ENCODE results near the gene ZC3H7A.
"Not testable (repeated sequence)": the region's sequence is repeated elsewhere in the genome, so short reads cannot be mapped to it uniquely, and the experiment has no call there.

ZC3H7A gene

GRCh38 chr16:11797166-11797956 is at the start of gene ZC3H7A:
Gene ZC3H7A (minus strand): TSS chr16:11797258. CDS start chr16:11782354, 14,904 bp downstream.
- peak; percentile 84 to 88 for DNase-seq (ENCODE audit: low read depth in 1 of 2, low spot score in 1 of 2)

DNA sequence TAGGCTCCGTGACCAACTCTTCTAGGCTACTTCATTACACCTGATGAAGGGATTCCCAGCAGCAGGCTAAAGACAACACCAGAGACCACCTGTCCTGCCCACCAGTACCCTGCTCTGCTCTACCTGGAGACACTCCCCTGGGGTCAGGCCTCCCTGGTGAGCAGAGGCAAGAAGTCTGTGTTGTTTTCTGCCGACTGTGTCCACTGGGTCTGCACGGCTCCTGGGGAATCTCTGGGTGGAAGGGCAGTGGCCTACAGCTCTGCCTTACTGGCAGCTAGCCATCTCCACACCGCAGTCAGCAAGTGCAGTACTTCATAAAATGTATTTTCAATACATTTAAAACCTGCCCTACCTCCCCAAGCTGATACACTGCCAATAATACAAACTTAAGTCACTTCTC is 47.4 kb upstream of the ZC3H7A start:
- DNase-seq (ENCODE audit: low read depth in 1 of 2, low spot score in 1 of 2) = no peak

GRCh38 chr16:11843861-11844260 is 46.8 kb upstream of the ZC3H7A start:
- no peak for DNase-seq (ENCODE audit: low read depth in 1 of 2, low spot score in 1 of 2)

DNA sequence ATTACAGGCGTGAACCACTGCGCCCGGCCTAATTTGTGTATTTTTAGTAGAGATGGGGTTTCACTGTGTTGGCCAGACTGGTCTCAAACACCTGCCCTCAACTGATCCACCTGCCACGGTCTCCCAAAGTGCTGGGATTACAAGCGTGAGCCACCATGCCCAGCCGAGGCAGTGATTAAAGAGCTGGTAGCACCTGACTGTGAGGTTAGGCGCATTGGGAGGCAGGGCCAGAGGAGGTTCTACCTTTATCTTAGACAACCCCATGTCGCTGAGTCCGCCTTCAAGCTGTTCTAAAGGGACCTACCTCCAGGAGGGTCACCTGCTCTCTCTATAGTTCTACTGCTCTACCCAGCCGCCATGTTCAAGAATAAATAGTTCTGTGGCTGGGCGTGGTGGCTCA is 46.1 kb upstream of the ZC3H7A start:
- no peak for DNase-seq (ENCODE audit: low read depth in 1 of 2, low spot score in 1 of 2)

- no peak for DNase-seq (ENCODE audit: low read depth in 1 of 2, low spot score in 1 of 2)
These were observed 44.0 kb upstream of the ZC3H7A start for GRCh38 chr16:11841026-11841425.

DNA sequence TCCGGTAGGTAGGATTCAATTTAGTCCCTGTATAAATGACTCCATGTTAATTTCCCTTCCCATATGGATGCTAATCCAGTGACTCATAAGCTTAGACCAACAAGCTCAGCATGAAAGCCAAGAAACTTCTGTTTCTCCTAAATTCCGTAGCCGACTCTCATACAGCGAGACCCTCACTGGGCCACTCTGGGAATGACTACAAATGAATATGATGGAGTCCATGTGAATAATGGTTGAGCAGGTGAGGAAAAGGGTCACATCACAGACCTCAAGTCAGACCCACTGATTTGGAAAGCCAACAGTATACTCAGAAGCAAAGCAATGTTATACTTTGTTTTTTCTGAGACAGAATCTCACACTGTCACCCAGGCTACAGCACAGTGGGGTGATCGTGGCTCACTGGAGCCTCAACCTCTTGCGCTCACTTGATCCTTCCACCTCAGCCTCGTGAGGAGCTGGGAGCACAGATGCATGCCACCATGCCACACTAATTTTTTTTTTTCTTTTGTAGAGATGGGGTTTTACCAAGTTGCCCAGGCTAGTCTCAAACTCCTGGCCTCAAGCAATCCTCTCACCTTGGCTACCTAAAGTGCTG is 39.7 kb upstream of the ZC3H7A start:
- DNase-seq (ENCODE audit: low read depth in 1 of 2, low spot score in 1 of 2) = no peak

DNA sequence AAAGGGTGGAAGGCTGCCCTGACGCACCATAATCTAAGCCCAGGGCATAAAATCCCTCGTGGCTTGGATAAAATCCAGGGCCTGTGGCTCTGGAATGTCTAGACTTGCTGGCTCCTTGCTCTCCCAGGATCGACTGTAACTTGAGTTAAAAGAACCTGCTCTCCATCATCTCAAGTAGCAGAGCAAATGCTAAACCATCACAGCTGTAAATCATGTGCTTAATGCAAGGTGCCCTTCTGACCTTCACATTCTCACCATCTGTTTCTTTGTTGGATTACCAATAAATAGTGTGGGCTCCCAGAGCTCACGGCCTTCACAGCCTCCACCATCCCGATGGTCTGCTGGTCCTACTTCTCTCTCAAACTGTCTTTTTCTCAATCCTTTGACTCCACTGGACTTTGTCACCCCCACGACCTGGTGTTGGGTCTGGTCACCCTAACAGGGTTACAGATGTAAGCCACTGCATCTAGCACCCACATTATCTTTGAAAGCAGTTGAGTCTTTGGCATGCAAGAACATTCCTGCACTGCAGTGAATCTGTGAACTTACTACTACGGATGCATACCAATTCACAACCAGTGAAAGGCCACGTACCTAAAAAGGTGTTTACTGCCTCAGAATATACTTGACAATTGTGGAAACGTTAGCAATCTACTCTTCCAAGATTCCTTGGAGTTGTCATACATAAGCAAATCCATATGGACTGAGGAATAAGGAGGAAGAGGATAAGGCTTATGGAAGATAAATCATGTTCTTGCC is 39.0 kb upstream of the ZC3H7A start:
- no peak for DNase-seq (ENCODE audit: low read depth in 1 of 2, low spot score in 1 of 2)

DNA sequence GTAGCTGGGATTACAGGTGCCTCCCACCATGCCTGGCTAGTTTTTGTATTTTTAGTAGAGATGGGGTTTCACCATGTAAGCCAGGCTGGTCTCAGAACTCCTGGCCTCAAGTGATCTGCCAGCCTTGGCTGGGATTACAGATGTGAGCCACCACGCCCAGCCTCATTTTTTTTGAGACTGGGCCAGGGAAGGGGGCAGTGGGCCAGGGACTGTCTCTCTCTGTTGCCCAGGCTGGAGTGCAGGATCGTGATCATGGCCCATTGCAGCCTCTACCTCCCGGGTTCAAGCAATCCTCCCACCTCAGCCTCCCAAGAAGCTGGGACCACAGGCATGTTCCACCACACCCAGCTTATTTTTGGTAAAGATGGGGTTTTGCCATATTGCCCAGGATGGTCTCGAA is 38.3 kb upstream of the ZC3H7A start:
- DNase-seq (ENCODE audit: low read depth in 1 of 2, low spot score in 1 of 2) = no peak

- no peak for DNase-seq (ENCODE audit: low read depth in 1 of 2, low spot score in 1 of 2)
These were observed 37.1 kb upstream of the ZC3H7A start for GRCh38 chr16:11833951-11834695.

DNA sequence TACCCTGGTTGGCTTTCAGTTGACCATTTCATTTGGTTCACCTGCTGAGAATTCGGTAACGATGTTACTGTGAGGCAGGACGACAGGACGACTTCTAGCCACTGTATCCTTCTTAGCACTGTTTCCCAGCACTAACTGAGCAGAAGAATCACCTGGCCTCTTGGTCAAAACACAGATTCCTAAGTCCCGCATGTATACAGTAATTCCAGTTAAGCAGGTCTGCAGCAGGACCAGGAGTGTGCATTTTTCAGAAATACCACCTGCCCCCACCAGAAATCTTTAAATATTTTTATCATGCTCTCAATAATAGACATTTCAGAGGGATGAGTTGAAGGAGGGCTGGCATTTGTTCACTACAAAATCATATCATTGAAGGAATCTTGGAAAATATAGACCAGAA is 31.6 kb upstream of the ZC3H7A start:
- DNase-seq (ENCODE audit: low read depth in 1 of 2, low spot score in 1 of 2) = no peak

GRCh38 chr16:11825520-11826165 is 28.6 kb upstream of the ZC3H7A start:
- DNase-seq (ENCODE audit: low read depth in 1 of 2, low spot score in 1 of 2) = not testable (repeated sequence)

- no peak for DNase-seq (ENCODE audit: low read depth in 1 of 2, low spot score in 1 of 2)
These were observed 27.3 kb upstream of the ZC3H7A start for GRCh38 chr16:11824362-11824761.

DNA sequence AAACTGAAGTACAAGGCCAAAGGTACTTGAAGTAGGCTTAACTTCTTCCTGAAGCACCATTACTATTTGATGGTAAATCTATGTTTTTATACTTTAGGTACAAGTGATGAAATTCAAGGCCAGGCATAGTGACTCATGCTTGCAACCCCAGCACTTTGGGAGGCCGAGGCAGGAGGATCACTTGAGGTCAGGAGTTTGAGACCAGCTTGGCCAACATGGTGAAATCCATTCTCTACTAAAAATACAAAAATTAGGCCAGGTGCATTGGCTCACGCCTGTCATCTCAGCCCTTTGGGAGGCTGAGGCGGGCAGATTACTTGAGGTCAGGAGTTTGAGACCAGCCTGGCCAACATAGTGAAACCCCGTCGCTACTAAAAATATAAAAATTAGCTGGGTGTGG is 26.6 kb upstream of the ZC3H7A start:
- not testable (repeated sequence) for DNase-seq (ENCODE audit: low read depth in 1 of 2, low spot score in 1 of 2)

- DNase-seq (ENCODE audit: low read depth in 1 of 2, low spot score in 1 of 2) = no peak
These were observed 22.7 kb upstream of the ZC3H7A start for GRCh38 chr16:11819798-11820197.

DNA sequence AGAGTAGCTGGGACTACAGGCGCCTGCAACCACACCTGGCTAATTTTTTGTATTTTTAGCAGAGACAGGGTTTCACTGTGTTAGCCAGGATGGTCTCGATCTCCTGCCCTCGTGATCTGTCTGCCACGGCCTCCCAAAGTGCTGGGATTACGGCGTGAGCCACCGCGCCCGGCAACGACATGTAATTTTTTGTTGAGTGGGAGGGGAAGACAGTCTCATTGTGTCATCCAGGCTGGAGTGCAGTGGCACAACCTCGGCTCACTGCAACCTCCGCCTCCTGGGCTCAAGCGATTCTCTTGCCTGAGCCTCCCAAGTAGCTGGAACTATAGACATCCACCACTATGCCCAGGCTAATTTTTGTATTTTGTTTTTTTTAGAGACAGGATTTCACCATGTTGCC is 21.9 kb upstream of the ZC3H7A start:
- DNase-seq (ENCODE audit: low read depth in 1 of 2, low spot score in 1 of 2) = not testable (repeated sequence)

- DNase-seq (ENCODE audit: low read depth in 1 of 2, low spot score in 1 of 2) = no peak
These were observed 19.1 kb upstream of the ZC3H7A start for GRCh38 chr16:11816123-11816522.

- not testable (repeated sequence) for DNase-seq (ENCODE audit: low read depth in 1 of 2, low spot score in 1 of 2)
These were observed 17.7 kb upstream of the ZC3H7A start for GRCh38 chr16:11814800-11815199.

GRCh38 chr16:11806721-11807120 is 9.7 kb upstream of the ZC3H7A start:
- no peak for DNase-seq (ENCODE audit: low read depth in 1 of 2, low spot score in 1 of 2)

DNA sequence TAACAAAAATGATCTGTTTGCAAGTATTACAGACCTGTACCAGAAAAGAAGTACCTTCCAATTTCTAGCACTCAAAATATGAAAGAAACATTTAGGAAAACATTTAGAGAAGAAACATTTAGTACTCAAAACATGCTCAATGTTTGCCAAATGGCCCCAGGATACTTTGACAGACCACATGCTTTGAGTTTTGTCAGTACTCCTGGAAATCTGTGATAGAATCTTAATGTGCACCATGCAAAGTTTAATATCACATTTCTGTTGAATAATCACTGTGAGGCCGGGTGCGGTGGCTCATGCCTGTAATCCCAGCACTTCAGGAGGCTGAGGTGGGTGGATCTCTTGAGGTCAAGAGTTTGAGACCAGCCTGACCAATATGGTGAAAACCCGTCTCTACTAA is 8.5 kb upstream of the ZC3H7A start:
- no peak for DNase-seq (ENCODE audit: low read depth in 1 of 2, low spot score in 1 of 2)

- no peak for DNase-seq (ENCODE audit: low read depth in 1 of 2, low spot score in 1 of 2)
These were observed 4.5 kb upstream of the ZC3H7A start for GRCh38 chr16:11801481-11802021.

GRCh38 chr16:11800382-11800718 is 3.3 kb upstream of the ZC3H7A start:
- DNase-seq (ENCODE audit: low read depth in 1 of 2, low spot score in 1 of 2) = no peak
